C1 segment of cervical spinal cord (tissue), 14 donors: ENCODE data around the gene PMIS2.

Experiments
- DNase-seq, 14 donors: peaks; one replicate each; lab custom pipeline; 2025; lab: John Stamatoyannopoulos, UW

PMIS2 gene

DNA sequence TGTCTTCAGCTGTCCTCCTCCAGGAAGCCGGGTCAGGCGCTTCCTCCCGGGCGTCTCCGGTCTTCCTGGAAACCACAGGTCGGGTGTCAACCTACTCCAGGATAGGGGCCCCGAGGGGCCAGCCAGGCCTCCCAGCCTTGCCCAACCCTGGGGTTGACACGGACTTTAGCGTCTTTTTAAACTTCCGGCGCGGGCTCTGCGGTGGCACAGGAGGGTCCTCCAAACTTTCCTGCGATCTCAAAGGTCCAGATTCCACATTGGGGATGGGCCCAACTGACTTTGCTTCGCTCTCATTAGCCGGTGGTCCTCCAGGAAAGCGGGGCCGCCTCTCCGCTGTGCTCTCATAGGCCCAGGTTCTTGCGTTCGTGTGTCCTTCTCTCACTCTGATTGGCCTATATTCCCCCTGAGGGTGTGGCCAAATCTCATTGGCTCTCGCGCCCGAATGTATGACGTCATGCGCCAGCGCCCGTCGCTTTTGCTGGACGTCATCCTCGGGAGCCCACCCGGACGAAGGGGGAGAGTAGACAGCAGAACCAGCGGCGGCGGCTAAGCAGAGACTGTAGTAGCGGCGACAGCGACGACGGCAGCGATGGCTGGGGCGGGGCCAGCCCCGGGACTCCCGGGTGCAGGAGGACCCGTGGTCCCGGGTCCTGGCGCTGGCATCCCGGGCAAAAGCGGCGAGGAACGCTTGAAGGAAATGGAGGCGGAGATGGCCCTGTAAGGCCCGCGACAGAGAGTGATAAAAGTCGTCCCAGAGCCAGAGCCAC, 42.8 kb downstream of the PMIS2 start, which contains the start of gene RBM42:
TSS of gene RBM42 (plus strand) at position 472 of the 767 bp plus-strand sequence. CDS start at position 590, 118 bp downstream.
- peak; percentile 78 to 97 (median 95) for DNase-seq

DNA sequence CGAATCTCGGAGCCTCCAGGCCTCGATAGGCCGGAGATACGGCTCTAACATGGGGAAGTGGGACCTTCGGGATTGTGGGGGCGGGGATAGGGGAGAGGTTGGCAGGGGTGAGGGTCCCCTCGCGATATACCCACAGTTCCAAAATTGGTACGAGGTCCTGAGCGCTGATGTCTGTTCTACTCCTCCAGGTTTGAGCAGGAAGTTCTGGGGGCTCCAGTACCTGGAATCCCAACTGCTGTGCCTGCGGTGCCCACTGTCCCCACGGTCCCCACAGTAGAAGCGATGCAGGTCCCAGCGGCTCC, 43.3 kb downstream of the PMIS2 start:
- no peak for DNase-seq

DNA sequence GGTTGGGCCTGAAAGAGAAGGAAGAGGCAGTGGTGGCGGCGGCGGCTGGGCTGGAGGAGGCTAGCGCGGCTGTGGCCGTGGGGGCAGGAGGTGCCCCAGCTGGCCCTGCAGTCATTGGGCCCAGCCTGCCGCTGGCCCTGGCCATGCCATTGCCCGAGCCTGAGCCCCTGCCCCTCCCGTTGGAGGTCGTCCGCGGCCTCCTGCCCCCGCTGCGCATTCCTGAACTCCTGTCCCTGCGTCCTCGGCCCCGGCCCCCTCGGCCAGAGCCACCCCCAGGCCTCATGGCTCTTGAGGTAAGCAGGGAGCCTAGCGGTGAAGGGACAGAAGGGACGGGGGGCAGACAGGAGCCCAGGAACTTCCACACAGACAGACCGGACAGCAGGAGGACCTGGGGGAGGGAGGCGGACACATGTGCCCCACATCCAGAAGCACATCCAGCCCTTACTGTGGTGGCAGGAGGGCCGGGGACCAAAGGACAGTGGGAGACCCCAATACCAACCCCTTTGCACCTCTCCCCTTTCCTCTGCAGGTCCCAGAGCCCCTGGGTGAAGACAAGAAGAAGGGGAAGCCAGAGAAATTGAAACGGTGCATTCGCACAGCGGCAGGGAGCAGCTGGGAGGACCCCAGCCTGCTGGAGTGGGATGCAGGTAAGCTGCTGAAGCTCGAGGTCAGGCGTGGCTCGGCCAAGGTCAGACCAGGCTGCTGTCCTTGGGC, 47.9 kb downstream of the PMIS2 start:
- no peak for DNase-seq

GRCh38 chr19:35636651-35637050, 50.7 kb downstream of the PMIS2 start:
- no peak for DNase-seq
